ENCODE measurements around the gene PLCXD3.

Gene PLCXD3

GRCh38 chr5:41374631-41375030, 135.8 kb downstream of the PLCXD3 start:
- Histone ChIP-seq H3K4me3 (ENCODE audit: low read depth in 1 of 2, low read length in 1 of 2) (no peak overlapping the region), H3K27me3 (no peaks in the 10 kb centered on the region), H3K9me3 (no peaks in the 10 kb centered on the region), H3K4me1 (ENCODE audit: control insufficient read depth in 1 of 2, insufficient read depth in 1 of 2, low read depth in 1 of 2, low read length in 1 of 2) (no peaks in the 10 kb centered on the region), H3K27ac (no peak overlapping the region), H3K36me3 (no peaks in the 10 kb centered on the region)
- TF ChIP-seq CTCF (IDR thresholded peaks at IDR 0.05), result no peak

GRCh38 chr5:41373230-41373629, 137.2 kb downstream of the PLCXD3 start:
- H3K9me3 ChIP-seq, result no peaks in the 10 kb centered on the region
- no peak overlapping the region for H3K27ac ChIP-seq
- TF ChIP-seq CTCF (IDR thresholded peaks at IDR 0.05), result no peak
- H3K27me3 ChIP-seq, result no peaks in the 10 kb centered on the region
- H3K4me3 ChIP-seq (ENCODE audit: low read depth in 1 of 2, low read length in 1 of 2), result no peak overlapping the region
- H3K36me3 ChIP-seq, result no peaks in the 10 kb centered on the region
- H3K4me1 ChIP-seq (ENCODE audit: control insufficient read depth in 1 of 2, insufficient read depth in 1 of 2, low read depth in 1 of 2, low read length in 1 of 2), result no peaks in the 10 kb centered on the region

- Histone ChIP-seq H3K4me3 (ENCODE audit: low read depth in 1 of 2, low read length in 1 of 2) (no peak overlapping the region), H3K4me1 (ENCODE audit: control insufficient read depth in 1 of 2, insufficient read depth in 1 of 2, low read depth in 1 of 2, low read length in 1 of 2) (no peaks in the 10 kb centered on the region), H3K27ac (no peak overlapping the region), H3K27me3 (no peaks in the 10 kb centered on the region), H3K9me3 (no peaks in the 10 kb centered on the region), H3K36me3 (no peaks in the 10 kb centered on the region)
- no peak for TF ChIP-seq CTCF (IDR thresholded peaks at IDR 0.05)
Measured at GRCh38 chr5:41371738-41372137, 138.7 kb downstream of the PLCXD3 start.

- Histone ChIP-seq H3K36me3 (no peaks in the 10 kb centered on the region), H3K4me3 (ENCODE audit: low read depth in 1 of 2, low read length in 1 of 2) (no peak overlapping the region), H3K27me3 (no peaks in the 10 kb centered on the region), H3K9me3 (no peaks in the 10 kb centered on the region), H3K4me1 (ENCODE audit: control insufficient read depth in 1 of 2, insufficient read depth in 1 of 2, low read depth in 1 of 2, low read length in 1 of 2) (no peaks in the 10 kb centered on the region), H3K27ac (no peak overlapping the region)
- TF ChIP-seq CTCF (IDR thresholded peaks at IDR 0.05), result no peak
Measured at GRCh38 chr5:41370482-41370881, 139.9 kb downstream of the PLCXD3 start.

- no peak overlapping the region for H3K4me3 ChIP-seq (ENCODE audit: low read depth in 1 of 2, low read length in 1 of 2)
- no peaks in the 10 kb centered on the region for H3K4me1 ChIP-seq (ENCODE audit: control insufficient read depth in 1 of 2, insufficient read depth in 1 of 2, low read depth in 1 of 2, low read length in 1 of 2)
- no peaks in the 10 kb centered on the region for H3K36me3 ChIP-seq
- TF ChIP-seq CTCF (IDR thresholded peaks at IDR 0.05), result no peak
- no peaks in the 10 kb centered on the region for H3K9me3 ChIP-seq
- no peak overlapping the region for H3K27ac ChIP-seq
- no peaks in the 10 kb centered on the region for H3K27me3 ChIP-seq
Measured at GRCh38 chr5:41369799-41370198, 140.6 kb downstream of the PLCXD3 start.

- H3K27me3 ChIP-seq, result no peaks in the 10 kb centered on the region
- H3K36me3 ChIP-seq, result no peaks in the 10 kb centered on the region
- no peak overlapping the region for H3K27ac ChIP-seq
- TF ChIP-seq CTCF (IDR thresholded peaks at IDR 0.05), result no peak
- H3K9me3 ChIP-seq, result no peaks in the 10 kb centered on the region
- H3K4me1 ChIP-seq (ENCODE audit: control insufficient read depth in 1 of 2, insufficient read depth in 1 of 2, low read depth in 1 of 2, low read length in 1 of 2), result no peaks in the 10 kb centered on the region
- no peak overlapping the region for H3K4me3 ChIP-seq (ENCODE audit: low read depth in 1 of 2, low read length in 1 of 2)
Measured at GRCh38 chr5:41368158-41368557, 142.2 kb downstream of the PLCXD3 start.
